ENCODE results near the gene CAMSAP2.
"Not testable (repeated sequence)": the region's sequence is repeated elsewhere in the genome, so short reads cannot be mapped to it uniquely, and the experiment has no call there.

Gene CAMSAP2

DNA sequence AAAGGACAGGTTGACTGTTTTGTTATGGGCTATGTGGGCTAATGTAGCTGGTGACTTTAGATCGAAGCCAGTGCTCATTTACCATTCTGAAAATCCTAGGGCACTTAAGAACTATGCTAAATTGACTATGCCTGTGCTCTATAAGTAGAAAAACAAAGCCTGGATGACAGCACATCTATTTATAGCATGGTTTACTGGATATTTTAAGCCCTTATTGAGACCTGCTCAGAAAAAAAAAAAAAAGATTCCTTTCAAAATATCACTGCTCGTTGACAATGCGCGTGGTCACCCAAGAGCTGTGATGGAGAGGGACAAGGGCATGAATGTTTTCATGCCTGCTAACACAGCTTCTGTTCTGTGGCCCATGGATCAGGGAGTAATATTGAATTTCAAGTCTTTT is 48.1 kb downstream of the CAMSAP2 start:
- DNase-seq: no peak

DNA sequence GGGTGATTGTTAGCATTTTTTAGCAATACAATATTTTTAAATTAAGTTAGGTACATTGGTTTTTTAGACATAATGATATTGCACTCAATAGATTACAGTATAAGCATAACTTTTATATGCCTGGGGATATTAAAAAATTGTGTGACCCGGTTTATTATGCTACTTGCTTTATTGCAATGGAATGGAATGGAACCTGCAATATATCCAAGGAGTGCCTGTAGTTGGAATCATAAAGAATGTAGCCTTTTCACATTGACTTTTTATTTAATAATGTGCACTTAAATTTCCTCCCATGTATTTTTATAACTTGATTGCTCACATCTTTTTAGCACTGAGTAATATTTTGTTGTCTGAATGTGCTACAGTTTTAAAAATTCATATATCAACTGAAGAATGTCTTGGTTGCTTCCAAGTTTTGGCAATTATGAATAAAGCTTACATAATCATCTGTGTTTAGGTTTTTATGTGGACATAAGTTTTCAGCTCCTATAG is 49.2 kb downstream of the CAMSAP2 start:
- DNase-seq: no peak

DNA sequence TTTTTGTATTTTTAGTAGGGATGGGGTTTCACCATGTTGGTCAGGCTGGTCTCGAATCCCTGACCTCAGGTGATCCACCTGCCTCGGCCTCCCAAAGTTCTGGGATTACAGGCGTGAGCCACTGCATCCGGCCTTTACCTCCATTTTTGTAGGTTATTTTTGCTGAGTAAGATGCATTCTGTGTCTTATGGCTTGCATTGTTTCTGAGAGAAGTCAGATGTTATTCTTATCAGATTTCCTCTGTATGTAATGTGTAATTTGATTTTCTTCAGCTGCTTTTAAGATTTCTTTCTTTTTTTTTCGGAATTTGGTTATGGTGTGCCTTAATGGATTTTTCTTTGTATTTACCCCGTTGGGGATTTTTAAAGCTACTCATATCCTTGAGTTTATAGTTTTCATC is 52.3 kb downstream of the CAMSAP2 start:
- DNase-seq: not testable (repeated sequence)

GRCh38 chr1:200793677-200794076 is 55.0 kb downstream of the CAMSAP2 start:
- DNase-seq: no peak

DNA sequence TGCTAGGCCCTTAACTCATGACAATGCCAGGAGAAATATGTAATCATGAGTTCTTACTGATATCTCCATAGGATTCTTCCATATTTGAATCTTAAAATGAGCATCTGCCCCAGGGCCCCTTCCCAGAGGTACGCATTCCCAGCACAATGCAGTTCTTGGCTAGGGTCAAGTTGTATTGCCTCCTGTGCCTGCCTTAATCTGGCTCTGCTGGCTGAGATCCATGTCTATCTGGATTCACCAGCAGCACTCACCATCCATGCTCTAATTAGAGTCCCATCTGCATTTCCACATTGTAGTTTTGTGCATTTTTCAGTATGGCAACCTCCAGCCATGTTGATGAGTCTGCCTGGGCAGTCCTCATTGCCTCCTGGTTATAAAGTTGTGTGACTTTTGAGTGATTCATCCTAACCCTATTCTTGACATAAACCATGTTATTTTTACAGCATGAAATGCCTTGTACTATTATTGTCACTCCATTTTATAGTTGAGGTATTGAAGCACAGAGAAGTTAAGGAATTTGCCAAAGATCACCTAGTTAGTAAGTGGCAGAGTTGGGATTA is 55.9 kb downstream of the CAMSAP2 start:
- no peak for DNase-seq

- no peak for DNase-seq
These were observed 56.5 kb downstream of the CAMSAP2 start for GRCh38 chr1:200795156-200795555.

GRCh38 chr1:200802042-200802441 is 63.3 kb downstream of the CAMSAP2 start:
- no peak for DNase-seq

DNA sequence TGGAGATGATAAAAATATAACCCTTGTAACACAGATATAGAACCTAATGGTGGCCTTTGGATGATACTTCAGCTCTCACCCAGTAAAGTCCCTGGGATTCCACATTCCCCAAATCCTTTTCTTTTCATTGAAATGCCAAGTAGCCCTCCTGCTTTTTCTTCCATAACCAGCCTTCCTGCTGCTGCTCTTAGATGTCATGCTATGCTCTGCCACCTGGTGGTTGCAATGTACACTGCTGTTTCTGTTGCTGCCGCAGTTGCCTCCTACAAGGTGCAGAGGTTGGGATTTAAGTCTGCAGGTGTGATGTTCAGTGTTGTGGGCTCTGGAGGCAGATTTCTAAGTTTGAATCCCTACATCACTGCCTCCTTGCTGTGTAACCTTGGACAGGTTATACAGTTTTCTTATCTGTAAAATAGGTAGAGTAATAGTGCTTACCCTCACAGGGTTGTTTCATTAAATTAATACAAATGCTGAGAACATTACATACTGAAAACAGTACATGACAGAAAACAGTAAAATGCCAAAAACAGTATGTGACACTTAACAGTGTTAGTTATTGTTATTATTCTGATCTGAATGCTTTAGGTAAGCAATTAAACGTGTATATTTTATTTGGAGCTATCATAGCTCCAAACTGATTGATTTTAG is 64.3 kb downstream of the CAMSAP2 start:
- peak; percentile 80 to 87 (median 84) for DNase-seq

- DNase-seq: no peak
These were observed 67.0 kb downstream of the CAMSAP2 start for GRCh38 chr1:200805719-200806118.

- DNase-seq: no peak
These were observed 70.2 kb downstream of the CAMSAP2 start for GRCh38 chr1:200808846-200809245.

DNA sequence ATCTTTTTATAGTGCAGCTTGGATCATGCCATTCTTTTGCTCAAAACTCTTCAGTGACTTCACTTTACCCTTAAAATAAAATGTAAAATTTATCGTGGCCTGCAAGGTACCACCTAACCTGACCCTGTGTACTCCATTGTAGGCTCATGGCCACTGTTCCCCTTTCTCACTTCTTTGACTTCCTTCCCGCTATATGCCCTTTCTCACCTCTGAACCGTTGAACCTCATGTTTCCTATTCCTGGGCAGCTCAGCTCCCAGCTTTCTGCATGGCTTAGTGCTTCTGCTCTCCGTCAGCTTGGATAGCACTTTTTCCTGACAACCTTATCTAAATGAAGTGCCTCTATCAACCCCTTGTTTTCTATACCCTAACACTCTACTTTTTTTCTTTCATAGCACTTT is 73.0 kb downstream of the CAMSAP2 start:
- DNase-seq: no peak

- not testable (repeated sequence) for DNase-seq
These were observed 78.0 kb downstream of the CAMSAP2 start for GRCh38 chr1:200816624-200817224.

- no peak for DNase-seq
These were observed 79.6 kb downstream of the CAMSAP2 start for GRCh38 chr1:200818248-200818647.

- peak in 3 of 4 experiments; percentile 13 to 62 (median 53) for DNase-seq
These were observed 81.0 kb downstream of the CAMSAP2 start for GRCh38 chr1:200819726-200820125.

- no peak for DNase-seq
These were observed 92.4 kb downstream of the CAMSAP2 start for GRCh38 chr1:200831091-200831490.

GRCh38 chr1:200834383-200834782 is 95.7 kb downstream of the CAMSAP2 start:
- no peak for DNase-seq

DNA sequence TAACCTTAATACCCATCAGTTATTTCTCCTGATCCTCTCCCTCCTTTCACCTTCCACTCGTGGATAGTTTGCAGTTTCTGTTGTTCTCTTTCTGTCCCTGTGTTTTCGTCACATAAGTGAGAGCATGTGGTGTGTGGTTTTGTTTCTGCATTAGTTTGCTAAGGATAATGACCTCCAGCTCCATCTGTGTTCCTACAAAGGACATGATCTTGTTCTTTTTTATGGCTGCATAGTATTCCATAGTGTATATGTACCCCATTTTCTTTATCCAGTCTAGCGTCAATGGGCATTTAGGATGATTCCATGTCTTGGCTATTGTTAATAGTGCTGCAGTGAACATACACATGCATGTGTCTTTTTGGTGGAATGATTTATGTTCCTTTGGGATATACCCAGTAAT is 97.5 kb downstream of the CAMSAP2 start:
- DNase-seq: no peak

DNA sequence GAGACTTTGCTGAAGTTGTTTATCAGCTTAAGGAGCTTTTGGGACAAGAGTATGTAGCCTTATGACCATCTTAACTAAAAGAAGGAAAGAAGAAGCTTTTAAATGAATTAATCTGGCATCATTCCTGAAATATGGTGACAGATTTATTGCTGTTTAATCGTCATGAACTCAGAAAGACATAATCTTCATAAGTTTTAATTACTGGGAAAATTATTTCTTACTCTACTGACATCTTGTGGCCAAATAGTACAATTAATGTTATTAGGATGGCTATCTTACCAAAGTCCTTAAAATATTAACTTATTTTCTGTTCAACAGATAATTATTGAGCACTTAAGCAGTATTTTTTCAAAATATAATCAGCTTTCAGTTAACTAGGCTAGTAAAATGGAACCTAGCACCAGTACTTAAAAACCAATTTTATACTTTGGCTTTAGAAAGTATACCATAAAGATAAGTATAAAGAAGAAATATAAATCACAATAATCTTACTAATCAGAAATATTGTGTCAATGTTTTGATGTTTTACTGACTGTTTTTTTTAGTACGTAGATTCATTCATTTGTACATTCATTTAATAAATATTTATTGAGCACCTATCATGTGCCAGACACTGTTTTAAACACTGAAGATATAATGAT is 99.4 kb downstream of the CAMSAP2 start:
- DNase-seq: peak in 2 of 4 experiments; percentile 34 to 61

DNA sequence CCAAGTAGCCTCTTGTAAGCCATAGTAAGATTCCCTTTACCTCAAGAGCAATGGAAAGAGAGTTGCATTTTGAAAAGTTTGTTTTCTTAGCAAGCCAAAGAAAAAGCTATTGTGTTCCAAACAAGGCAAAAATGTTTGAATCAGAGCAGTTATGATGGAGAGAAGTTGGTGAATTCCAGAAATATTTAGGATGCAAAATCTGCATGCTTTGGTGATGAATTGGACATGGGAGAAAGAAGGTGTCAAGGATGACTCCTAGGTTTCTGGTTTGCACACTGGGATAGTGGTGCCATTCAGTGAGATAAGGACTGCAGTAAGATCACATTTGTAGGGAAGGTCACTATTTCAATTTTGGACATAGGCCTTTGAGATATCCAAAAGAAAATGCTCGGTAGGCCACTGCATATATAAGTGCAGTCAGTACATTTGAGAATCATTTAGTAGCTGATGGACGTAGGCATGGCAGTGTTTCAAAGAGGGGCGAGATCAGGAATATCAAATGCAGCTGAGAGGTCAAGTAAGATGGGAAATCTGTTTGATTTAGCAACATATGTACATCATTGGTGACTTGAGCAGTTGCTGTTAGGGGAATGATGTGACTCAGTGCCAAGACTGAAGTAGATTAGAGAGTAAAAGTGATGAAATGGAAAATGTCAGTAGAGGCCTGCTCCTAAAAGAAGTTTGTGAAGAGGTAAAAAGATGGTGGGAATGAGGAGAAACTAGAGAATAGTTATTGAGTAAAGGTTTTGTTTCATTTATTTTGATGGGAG is 100.2 kb downstream of the CAMSAP2 start:
- no peak for DNase-seq

DNA sequence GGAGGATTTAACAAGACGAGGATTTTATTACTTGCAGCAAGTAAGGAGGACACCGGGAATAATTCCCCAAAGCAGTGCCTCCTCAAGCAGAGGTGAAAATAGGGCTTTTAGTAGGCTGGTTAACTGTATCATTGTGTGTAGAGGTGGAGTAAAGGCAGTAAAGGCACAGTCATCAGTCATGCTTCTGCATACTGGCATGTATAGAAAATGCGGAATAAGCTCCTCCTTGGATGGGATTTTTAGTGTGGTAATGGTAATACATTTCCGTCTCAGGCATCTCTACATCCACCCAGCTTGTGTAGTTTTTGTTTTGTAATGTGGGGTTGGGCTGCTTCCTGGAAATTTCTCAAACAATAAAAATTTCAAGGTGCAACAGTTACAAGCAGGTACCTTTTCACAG is 106.7 kb downstream of the CAMSAP2 start:
- DNase-seq: no peak

DNA sequence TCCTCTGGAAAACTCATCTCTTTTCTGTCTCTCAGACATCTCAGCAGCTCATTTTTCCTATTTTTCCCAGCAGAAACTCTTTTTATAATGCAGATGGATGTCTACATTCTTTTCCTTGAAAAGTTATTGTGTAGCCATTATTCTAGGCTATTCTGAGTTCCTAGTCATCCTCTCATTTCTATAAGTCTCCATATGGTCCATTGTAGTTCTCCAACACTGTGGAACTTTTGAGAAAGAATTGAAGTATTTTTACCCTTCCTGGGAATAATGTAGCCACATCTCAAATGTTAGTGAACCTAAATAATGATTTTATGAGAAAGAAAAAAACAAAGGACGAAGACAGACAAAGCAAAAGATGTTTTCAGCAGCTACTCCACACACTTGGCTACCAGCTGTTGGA is 107.7 kb downstream of the CAMSAP2 start:
- DNase-seq: no peak

DNA sequence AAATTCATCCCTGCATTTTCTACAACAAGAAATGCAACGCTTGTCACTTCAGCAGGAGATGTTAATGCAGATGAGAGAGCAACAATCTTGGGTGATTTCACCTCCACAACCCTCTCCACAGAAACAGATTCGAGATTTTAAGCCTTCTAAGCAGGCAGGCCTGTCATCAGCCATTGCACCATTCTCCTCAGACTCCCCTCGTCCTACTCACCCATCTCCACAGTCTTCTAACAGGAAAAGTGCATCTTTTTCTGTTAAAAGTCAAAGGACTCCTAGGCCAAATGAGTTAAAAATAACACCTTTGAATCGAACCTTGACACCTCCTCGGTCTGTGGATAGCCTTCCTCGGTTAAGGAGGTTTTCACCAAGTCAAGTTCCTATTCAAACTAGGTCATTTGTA is 110.7 kb downstream of the CAMSAP2 start:
- no peak for DNase-seq

GRCh38 chr1:200850554-200850953 is 111.9 kb downstream of the CAMSAP2 start:
- DNase-seq: peak in 2 of 4 experiments; percentile 16 to 25

All from suppressor macrophage (primary cell).